OCI-LY1 (cell line): ENCODE measurements around the gene MDN1.

Experiments used
- CTCF ChIP-seq: fragments of 200-600 bp; sonication (generic), shearing (Covaris generic); IDR thresholded peaks from 2 replicates; pipeline ENCODE4 v1.5.1; 2017; ENCODE audit warnings: mild to moderate bottlenecking, antibody characterized with exemption, low read length, moderate library complexity, mixed read lengths
- EZH2 ChIP-seq: fragments of 200-600 bp; sonication (generic), shearing (Covaris generic); IDR thresholded peaks from 2 replicates; pipeline ENCODE4 v1.8.0; 2017; ENCODE audit warnings: borderline replicate concordance, mixed run types, mild to moderate bottlenecking, antibody characterized with exemption, low read length, moderate library complexity, mixed read lengths

GRCh38 chr6:89724981-89725380 lies 94.6 kb downstream of the MDN1 start:
- TF ChIP-seq EZH2 (no peak), CTCF (no peak)
